ENCODE measurements around the gene GOLIM4.
"Not testable (repeated sequence)": the region's sequence is repeated elsewhere in the genome, so short reads cannot be mapped to it uniquely, and the experiment has no call there.

GOLIM4 gene

DNA sequence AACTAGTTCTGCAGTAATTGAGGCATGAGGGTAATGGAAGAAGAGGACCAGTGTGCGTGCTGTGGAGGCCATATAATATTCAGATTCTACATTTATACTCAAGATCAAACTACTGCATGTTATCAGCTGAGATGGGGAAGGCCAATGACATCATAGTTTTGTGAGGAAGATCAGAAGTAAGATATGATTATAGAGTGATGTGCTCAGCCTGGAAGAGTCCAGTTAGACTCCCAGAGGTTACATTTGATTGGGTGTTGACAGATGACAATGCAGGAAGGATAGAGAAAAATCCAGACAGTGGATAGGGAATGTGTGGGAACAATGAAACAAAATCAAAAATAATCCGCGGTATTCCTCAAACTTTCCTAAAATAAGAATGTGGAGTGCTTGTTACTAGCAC, 35.4 kb downstream of the GOLIM4 start:
- TF ChIP-seq RARB (CRISPR knock-in tag; IDR thresholded peaks at IDR 0.05) (no peak), GLIS3 (CRISPR knock-in tag; IDR thresholded peaks at IDR 0.05) (no peak), ZFP30 (CRISPR knock-in tag; IDR thresholded peaks at IDR 0.05) (no peak), TCF4 (CRISPR knock-in tag; IDR thresholded peaks at IDR 0.05; ENCODE audit: borderline replicate concordance) (no peak), SNAI2 (CRISPR knock-in tag; IDR thresholded peaks at IDR 0.05) (no peak), TOX (CRISPR knock-in tag; IDR thresholded peaks at IDR 0.05; ENCODE audit: borderline replicate concordance) (no peak), PPARA (CRISPR knock-in tag; IDR thresholded peaks at IDR 0.05; ENCODE audit: borderline replicate concordance) (no peak), OSR1 (CRISPR knock-in tag; IDR thresholded peaks at IDR 0.05) (no peak)
- TF ChIP-seq, protein P1, sequence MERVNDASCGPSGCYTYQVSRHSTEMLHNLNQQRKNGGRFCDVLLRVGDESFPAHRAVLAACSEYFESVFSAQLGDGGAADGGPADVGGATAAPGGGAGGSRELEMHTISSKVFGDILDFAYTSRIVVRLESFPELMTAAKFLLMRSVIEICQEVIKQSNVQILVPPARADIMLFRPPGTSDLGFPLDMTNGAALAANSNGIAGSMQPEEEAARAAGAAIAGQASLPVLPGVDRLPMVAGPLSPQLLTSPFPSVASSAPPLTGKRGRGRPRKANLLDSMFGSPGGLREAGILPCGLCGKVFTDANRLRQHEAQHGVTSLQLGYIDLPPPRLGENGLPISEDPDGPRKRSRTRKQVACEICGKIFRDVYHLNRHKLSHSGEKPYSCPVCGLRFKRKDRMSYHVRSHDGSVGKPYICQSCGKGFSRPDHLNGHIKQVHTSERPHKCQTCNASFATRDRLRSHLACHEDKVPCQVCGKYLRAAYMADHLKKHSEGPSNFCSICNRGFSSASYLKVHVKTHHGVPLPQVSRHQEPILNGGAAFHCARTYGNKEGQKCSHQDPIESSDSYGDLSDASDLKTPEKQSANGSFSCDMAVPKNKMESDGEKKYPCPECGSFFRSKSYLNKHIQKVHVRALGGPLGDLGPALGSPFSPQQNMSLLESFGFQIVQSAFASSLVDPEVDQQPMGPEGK (CRISPR knock-in tag; IDR thresholded peaks at IDR 0.05; ENCODE audit: borderline replicate concordance): no peak
- TF ChIP-seq, protein P2, sequence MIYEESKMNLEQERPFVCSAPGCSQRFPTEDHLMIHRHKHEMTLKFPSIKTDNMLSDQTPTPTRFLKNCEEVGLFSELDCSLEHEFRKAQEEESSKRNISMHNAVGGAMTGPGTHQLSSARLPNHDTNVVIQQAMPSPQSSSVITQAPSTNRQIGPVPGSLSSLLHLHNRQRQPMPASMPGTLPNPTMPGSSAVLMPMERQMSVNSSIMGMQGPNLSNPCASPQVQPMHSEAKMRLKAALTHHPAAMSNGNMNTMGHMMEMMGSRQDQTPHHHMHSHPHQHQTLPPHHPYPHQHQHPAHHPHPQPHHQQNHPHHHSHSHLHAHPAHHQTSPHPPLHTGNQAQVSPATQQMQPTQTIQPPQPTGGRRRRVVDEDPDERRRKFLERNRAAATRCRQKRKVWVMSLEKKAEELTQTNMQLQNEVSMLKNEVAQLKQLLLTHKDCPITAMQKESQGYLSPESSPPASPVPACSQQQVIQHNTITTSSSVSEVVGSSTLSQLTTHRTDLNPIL (CRISPR knock-in tag; IDR thresholded peaks at IDR 0.05; ENCODE audit: low read depth): no peak
- ATAC-seq: no peak

DNA sequence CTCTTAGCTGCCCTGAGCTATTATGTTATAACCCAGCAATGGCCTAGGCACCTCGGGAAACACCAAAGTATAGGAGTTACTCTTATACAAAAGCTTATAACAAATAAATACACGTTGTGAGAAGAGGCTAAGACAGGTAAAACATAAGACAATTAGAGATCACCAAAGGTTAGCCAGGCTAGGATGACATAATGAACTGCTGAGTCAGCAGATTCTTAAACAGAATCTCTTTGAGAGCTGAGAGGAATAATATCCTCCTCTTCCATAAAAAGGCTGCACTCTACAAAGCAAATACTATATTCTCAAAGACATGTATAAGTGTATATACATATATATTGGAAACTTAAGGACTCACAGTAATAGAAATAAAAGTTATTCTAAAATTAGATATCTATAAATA, 37.2 kb downstream of the GOLIM4 start:
- ATAC-seq: no peak
- TF ChIP-seq TCF4 (CRISPR knock-in tag; IDR thresholded peaks at IDR 0.05; ENCODE audit: borderline replicate concordance) (no peak), ZFP3 (CRISPR knock-in tag; IDR thresholded peaks at IDR 0.05) (no peak)
- TF ChIP-seq, protein P2 (CRISPR knock-in tag; IDR thresholded peaks at IDR 0.05; ENCODE audit: low read depth): no peak

DNA sequence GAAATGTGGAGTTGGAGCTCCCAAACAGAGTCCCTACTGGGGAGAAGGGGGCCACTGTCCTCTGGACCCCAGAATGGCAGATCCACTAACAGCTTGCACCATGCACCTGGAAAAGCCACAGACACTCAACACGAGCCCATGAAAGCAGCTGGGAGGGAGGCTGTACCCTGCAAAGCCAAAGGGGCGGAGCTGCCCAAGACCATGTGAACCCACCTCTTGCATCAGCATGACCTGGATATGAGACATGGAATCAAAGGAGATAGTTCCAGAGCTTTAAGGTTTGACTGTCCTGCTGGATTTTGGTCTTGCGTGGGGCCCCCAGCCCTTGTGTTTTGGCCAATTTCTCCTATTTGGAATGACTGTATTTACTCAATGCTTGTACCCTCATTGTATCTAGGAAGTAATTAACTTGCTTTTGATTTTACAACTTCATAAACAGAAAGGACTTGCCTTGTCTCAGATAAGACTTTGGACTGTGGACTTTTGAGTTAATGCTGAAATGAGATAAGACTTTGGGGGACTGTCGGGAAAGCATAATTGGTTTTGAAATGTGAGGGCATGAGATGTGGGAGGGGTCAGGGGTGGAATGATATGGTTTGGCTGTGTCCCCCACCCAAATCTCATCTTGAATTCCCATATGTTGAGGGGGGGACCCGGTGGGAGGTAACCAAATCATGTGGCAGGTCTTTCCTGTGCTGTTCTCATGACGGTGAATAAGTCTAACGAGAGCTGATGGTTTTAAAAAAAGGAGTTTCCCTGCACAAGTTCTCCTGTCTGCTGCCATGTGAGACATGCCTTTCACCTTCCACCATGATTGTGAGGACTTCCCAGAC, 39.1 kb downstream of the GOLIM4 start:
- ATAC-seq: not testable (repeated sequence)

DNA sequence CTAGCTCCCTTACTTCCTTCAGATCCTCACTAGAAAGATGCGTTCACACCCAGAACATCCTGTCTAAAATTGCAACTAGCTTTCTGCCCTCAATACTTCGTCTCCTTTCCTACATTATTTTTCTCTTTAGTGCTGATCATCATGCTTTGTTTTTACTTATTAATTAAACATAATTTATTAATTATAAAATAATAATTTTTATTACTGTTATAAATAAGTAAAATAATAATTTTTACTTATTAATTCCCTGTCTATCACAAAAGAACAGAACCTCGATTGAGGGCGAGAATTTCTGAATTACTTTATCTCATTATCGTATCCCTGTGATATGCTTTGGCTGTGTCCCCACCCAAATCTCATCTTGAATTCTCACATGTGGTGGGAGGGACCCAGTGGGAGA, 41.3 kb downstream of the GOLIM4 start:
- TF ChIP-seq, protein P3, sequence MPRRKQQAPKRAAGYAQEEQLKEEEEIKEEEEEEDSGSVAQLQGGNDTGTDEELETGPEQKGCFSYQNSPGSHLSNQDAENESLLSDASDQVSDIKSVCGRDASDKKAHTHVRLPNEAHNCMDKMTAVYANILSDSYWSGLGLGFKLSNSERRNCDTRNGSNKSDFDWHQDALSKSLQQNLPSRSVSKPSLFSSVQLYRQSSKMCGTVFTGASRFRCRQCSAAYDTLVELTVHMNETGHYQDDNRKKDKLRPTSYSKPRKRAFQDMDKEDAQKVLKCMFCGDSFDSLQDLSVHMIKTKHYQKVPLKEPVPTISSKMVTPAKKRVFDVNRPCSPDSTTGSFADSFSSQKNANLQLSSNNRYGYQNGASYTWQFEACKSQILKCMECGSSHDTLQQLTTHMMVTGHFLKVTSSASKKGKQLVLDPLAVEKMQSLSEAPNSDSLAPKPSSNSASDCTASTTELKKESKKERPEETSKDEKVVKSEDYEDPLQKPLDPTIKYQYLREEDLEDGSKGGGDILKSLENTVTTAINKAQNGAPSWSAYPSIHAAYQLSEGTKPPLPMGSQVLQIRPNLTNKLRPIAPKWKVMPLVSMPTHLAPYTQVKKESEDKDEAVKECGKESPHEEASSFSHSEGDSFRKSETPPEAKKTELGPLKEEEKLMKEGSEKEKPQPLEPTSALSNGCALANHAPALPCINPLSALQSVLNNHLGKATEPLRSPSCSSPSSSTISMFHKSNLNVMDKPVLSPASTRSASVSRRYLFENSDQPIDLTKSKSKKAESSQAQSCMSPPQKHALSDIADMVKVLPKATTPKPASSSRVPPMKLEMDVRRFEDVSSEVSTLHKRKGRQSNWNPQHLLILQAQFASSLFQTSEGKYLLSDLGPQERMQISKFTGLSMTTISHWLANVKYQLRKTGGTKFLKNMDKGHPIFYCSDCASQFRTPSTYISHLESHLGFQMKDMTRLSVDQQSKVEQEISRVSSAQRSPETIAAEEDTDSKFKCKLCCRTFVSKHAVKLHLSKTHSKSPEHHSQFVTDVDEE (CRISPR knock-in tag; IDR thresholded peaks at IDR 0.05): no peak
- no peak for TF ChIP-seq ZFP30 (CRISPR knock-in tag; IDR thresholded peaks at IDR 0.05)
- TF ChIP-seq TCF4 (CRISPR knock-in tag; IDR thresholded peaks at IDR 0.05; ENCODE audit: borderline replicate concordance): no peak
- TF ChIP-seq SNAI2 (CRISPR knock-in tag; IDR thresholded peaks at IDR 0.05): no peak
- TF ChIP-seq, protein P4, sequence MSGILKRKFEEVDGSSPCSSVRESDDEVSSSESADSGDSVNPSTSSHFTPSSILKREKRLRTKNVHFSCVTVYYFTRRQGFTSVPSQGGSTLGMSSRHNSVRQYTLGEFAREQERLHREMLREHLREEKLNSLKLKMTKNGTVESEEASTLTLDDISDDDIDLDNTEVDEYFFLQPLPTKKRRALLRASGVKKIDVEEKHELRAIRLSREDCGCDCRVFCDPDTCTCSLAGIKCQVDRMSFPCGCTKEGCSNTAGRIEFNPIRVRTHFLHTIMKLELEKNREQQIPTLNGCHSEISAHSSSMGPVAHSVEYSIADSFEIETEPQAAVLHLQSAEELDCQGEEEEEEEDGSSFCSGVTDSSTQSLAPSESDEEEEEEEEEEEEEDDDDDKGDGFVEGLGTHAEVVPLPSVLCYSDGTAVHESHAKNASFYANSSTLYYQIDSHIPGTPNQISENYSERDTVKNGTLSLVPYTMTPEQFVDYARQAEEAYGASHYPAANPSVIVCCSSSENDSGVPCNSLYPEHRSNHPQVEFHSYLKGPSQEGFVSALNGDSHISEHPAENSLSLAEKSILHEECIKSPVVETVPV (CRISPR knock-in tag; IDR thresholded peaks at IDR 0.05): no peak
- ATAC-seq: no peak

DNA sequence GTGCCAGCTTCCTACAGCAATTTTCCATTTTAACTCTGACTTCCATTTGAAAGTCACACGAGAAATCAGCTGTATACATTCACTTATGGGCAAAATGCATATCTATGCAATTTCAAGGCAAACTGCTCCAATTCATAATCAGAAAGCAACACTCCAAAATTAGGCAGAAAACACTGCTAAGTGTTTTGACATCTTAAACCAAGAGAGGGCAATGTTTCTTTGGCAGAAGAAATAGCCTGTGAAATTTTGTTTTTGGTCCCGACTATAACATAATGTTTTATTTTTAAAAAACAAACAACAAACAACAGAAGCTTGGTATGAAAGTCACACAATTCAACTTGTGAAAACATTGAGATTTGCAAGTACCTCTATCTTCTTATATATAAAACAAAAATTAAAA, 42.6 kb downstream of the GOLIM4 start:
- ATAC-seq: peak; percentile 25; the same call in 1 of the 3 replicates
- TF ChIP-seq ZFP30 (CRISPR knock-in tag; IDR thresholded peaks at IDR 0.05) (no peak), BACH2 (CRISPR knock-in tag; IDR thresholded peaks at IDR 0.05; ENCODE audit: borderline replicate concordance) (no peak), OSR1 (CRISPR knock-in tag; IDR thresholded peaks at IDR 0.05) (no peak), ZNF565 (CRISPR knock-in tag; conservative IDR thresholded peaks at IDR 0.05; ENCODE audit: low read depth) (no peak), ARNTL (CRISPR knock-in tag; IDR thresholded peaks at IDR 0.05; ENCODE audit: borderline replicate concordance, low read depth) (no peak), ZFP3 (CRISPR knock-in tag; IDR thresholded peaks at IDR 0.05) (no peak), ZNF70 (CRISPR knock-in tag; IDR thresholded peaks at IDR 0.05) (no peak)
- TF ChIP-seq, protein P5, sequence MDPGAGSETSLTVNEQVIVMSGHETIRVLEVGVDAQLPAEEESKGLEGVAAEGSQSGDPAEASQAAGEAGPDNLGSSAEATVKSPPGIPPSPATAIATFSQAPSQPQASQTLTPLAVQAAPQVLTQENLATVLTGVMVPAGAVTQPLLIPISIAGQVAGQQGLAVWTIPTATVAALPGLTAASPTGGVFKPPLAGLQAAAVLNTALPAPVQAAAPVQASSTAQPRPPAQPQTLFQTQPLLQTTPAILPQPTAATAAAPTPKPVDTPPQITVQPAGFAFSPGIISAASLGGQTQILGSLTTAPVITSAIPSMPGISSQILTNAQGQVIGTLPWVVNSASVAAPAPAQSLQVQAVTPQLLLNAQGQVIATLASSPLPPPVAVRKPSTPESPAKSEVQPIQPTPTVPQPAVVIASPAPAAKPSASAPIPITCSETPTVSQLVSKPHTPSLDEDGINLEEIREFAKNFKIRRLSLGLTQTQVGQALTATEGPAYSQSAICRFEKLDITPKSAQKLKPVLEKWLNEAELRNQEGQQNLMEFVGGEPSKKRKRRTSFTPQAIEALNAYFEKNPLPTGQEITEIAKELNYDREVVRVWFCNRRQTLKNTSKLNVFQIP (CRISPR knock-in tag; IDR thresholded peaks at IDR 0.05; ENCODE audit: borderline replicate concordance, low read depth): no peak
- TF ChIP-seq, protein P2 (CRISPR knock-in tag; IDR thresholded peaks at IDR 0.05; ENCODE audit: low read depth): no peak
- TF ChIP-seq, protein P1 (CRISPR knock-in tag; IDR thresholded peaks at IDR 0.05; ENCODE audit: borderline replicate concordance): no peak

Measured in SK-N-SH treated with all-trans-retinoic acid at 6 μM for 48 hours (cell line).